NOMO-1 treated with DMSO at 0.1 percent for 48 hours (cell line): ENCODE results near the gene CACNG8.
"Not testable (repeated sequence)": the region's sequence is repeated elsewhere in the genome, so short reads cannot be mapped to it uniquely, and the experiment has no call there.

Experiments
- DNase-seq: peaks from one replicate; lab custom pipeline; 2025; ENCODE audit not compliant: unreplicated experiment; lab: John Stamatoyannopoulos, UW

Gene CACNG8

GRCh38 chr19:53962887-53963431, at the start of gene CACNG8:
CACNG8 (plus strand) TSS chr19:53962937.
- no peak for DNase-seq

- no peak for DNase-seq
Observed at GRCh38 chr19:53915000-53915399, 47.7 kb upstream of the CACNG8 start.

- DNase-seq: no peak
Observed at GRCh38 chr19:53916004-53916403, 46.7 kb upstream of the CACNG8 start.

- DNase-seq: no peak
Observed at GRCh38 chr19:53917356-53917755, 45.4 kb upstream of the CACNG8 start.

GRCh38 chr19:53927739-53928138, 35.0 kb upstream of the CACNG8 start:
- DNase-seq: peak; percentile 36

GRCh38 chr19:53936029-53936428, 26.7 kb upstream of the CACNG8 start:
- DNase-seq: no peak

- no peak for DNase-seq
Observed at GRCh38 chr19:53942001-53942786, 20.5 kb upstream of the CACNG8 start.

GRCh38 chr19:53944416-53944815, 18.3 kb upstream of the CACNG8 start:
- no peak for DNase-seq

- no peak for DNase-seq
Observed at GRCh38 chr19:53944933-53945332, 17.8 kb upstream of the CACNG8 start.

- peak; percentile 51 for DNase-seq
Observed at GRCh38 chr19:53945441-53945840, 17.3 kb upstream of the CACNG8 start.

GRCh38 chr19:53945998-53946397, 16.7 kb upstream of the CACNG8 start:
- DNase-seq: no peak

- DNase-seq: no peak
Observed at GRCh38 chr19:53947624-53948023, 15.1 kb upstream of the CACNG8 start.

- not testable (repeated sequence) for DNase-seq
Observed at GRCh38 chr19:53948611-53949010, 14.1 kb upstream of the CACNG8 start.

GRCh38 chr19:53951436-53951835, 11.3 kb upstream of the CACNG8 start:
- DNase-seq: no peak

- DNase-seq: no peak
Observed at GRCh38 chr19:53951947-53952346, 10.8 kb upstream of the CACNG8 start.

- DNase-seq: no peak
Observed at GRCh38 chr19:53953383-53953782, 9.4 kb upstream of the CACNG8 start.

- no peak for DNase-seq
Observed at GRCh38 chr19:53957448-53958167, 5.1 kb upstream of the CACNG8 start.

- no peak for DNase-seq
Observed at GRCh38 chr19:53958168-53958571, 4.6 kb upstream of the CACNG8 start.

GRCh38 chr19:53958823-53959757, 3.6 kb upstream of the CACNG8 start:
- no peak for DNase-seq

- no peak for DNase-seq
Observed at GRCh38 chr19:53960187-53960586, 2.5 kb upstream of the CACNG8 start.

- no peak for DNase-seq
Observed at GRCh38 chr19:53960886-53961285, 1.9 kb upstream of the CACNG8 start.
